Neural cell (in vitro differentiated cells): ENCODE measurements around the gene DNAJC5.

ENCODE experiments used
- EZH2 ChIP-seq: fragments of 200-600, 300-800 bp; shearing (Covaris generic), sonication (generic); IDR thresholded peaks from 2 replicates; pipeline ENCODE4 v1.6.1; 2014; ENCODE audit warnings: antibody characterized with exemption, low read length, borderline replicate concordance, mild to moderate bottlenecking; ENCODE audit not compliant: insufficient read depth, poor library complexity, severe bottlenecking
- POLR2AphosphoS5 ChIP-seq: IDR thresholded peaks from 2 replicates; pipeline ENCODE4 v1.6.1; 2012

GRCh38 chr20:63920226-63920625 is 25.3 kb downstream of the DNAJC5 start:
- TF ChIP-seq POLR2AphosphoS5 (no peak), EZH2 (no peak)
